H9 (cell line): Measurements from ENCODE around the gene SLC24A3. TPM values are rescaled to one million over a fixed set of nuclear protein-coding genes. Genes with fewer than 3 reads are reported as not detected.

ENCODE experiments used
- DNase-seq: peaks from one replicate; pipeline ENCODE4 v3.0.0-alpha.2; 2017
- H2AFZ ChIP-seq: one replicate; pipeline ENCODE4 v1.6.1; 2013; ENCODE audit warnings: mild to moderate bottlenecking, low read length, control low read depth, moderate library complexity
- H2AK5ac ChIP-seq: 2 replicates; pipeline ENCODE4 v1.6.1; 2013; ENCODE audit warnings: low read length, control low read depth, mixed read lengths; ENCODE audit not compliant: insufficient read length
- H2BK120ac ChIP-seq: one replicate; pipeline ENCODE4 v1.6.1; 2013; ENCODE audit warnings: low read depth, mild to moderate bottlenecking, low read length, control low read depth, inconsistent platforms; ENCODE audit not compliant: poor library complexity, severe bottlenecking
- H2BK12ac ChIP-seq: 2 replicates; pipeline ENCODE4 v1.6.1; 2013; ENCODE audit warnings: low read length, control low read depth, mixed read lengths, low read depth; ENCODE audit not compliant: insufficient read length
- H2BK15ac ChIP-seq: 2 replicates; pipeline ENCODE4 v1.6.1; 2013; ENCODE audit warnings: low read depth, low read length, control low read depth
- H2BK20ac ChIP-seq: one replicate; pipeline ENCODE4 v1.6.1; 2013; ENCODE audit warnings: low read depth, mild to moderate bottlenecking, low read length, control low read depth, inconsistent platforms; ENCODE audit not compliant: poor library complexity, severe bottlenecking
- H2BK5ac ChIP-seq: 2 replicates; pipeline ENCODE4 v1.6.1; 2013; ENCODE audit warnings: low read length, control low read depth, mixed read lengths; ENCODE audit not compliant: insufficient read length
- H3K14ac ChIP-seq: 2 replicates; pipeline ENCODE4 v1.6.1; 2013; ENCODE audit warnings: low read length, control low read depth; ENCODE audit not compliant: insufficient read depth
- H3K18ac ChIP-seq: 2 replicates; pipeline ENCODE4 v1.6.1; 2013; ENCODE audit warnings: low read depth, mild to moderate bottlenecking, mixed read lengths, low read length, control low read depth; ENCODE audit not compliant: insufficient read length
- H3K23ac ChIP-seq: 2 replicates; pipeline ENCODE4 v1.6.1; 2013; ENCODE audit warnings: low read length, control low read depth, mixed read lengths, low read depth; ENCODE audit not compliant: insufficient read length
- H3K23me2 ChIP-seq: 2 replicates; pipeline ENCODE4 v1.6.1; 2013; ENCODE audit warnings: low read depth, mild to moderate bottlenecking, mixed read lengths, low read length, control low read depth; ENCODE audit not compliant: insufficient read length, poor library complexity, severe bottlenecking
- H3K27ac ChIP-seq: 2 replicates; pipeline ENCODE4 v1.5.1; 2013; ENCODE audit warnings: low read length, control low read depth, mixed read lengths, low read depth; ENCODE audit not compliant: insufficient read length
- H3K27me3 ChIP-seq: 2 replicates; pipeline ENCODE4 v1.6.1; 2013; ENCODE audit warnings: low read length, control low read depth, inconsistent platforms; ENCODE audit not compliant: insufficient read depth
- H3K4ac ChIP-seq: 2 replicates; pipeline ENCODE4 v1.6.1; 2013; ENCODE audit warnings: low read depth, mild to moderate bottlenecking, control low read depth, inconsistent platforms, low read length, moderate library complexity
- H3K4me1 ChIP-seq: 2 replicates; pipeline ENCODE4 v1.6.1; 2013; ENCODE audit warnings: low read length, control low read depth, inconsistent platforms; ENCODE audit not compliant: insufficient read depth
- H3K4me2 ChIP-seq: 2 replicates; pipeline ENCODE4 v1.6.1; 2013; ENCODE audit warnings: low read length, control low read depth, mixed read lengths; ENCODE audit not compliant: insufficient read length, insufficient read depth
- H3K56ac ChIP-seq: 2 replicates; pipeline ENCODE4 v1.6.1; 2013; ENCODE audit warnings: low read depth, mild to moderate bottlenecking, mixed read lengths, low read length, control low read depth; ENCODE audit not compliant: insufficient read length
- H3K79me1 ChIP-seq: 2 replicates; pipeline ENCODE4 v1.6.1; 2013; ENCODE audit warnings: low read depth, mild to moderate bottlenecking, moderate library complexity, low read length, control low read depth, inconsistent platforms; ENCODE audit not compliant: insufficient read depth, poor library complexity, severe bottlenecking
- H3K79me2 ChIP-seq: 2 replicates; pipeline ENCODE4 v1.6.1; 2013; ENCODE audit warnings: low read length, control low read depth, inconsistent platforms; ENCODE audit not compliant: insufficient read depth
- H3K9ac ChIP-seq: 2 replicates; pipeline ENCODE4 v1.6.1; 2013; ENCODE audit warnings: low read length, control low read depth, mixed read lengths; ENCODE audit not compliant: insufficient read length; ENCODE audit errors: extremely low read depth
- H3K9me3 ChIP-seq: one replicate; pipeline ENCODE4 v1.6.1; 2013; ENCODE audit warnings: low read depth, low read length, inconsistent platforms; ENCODE audit not compliant: control insufficient read depth
- H3T11ph ChIP-seq: one replicate; pipeline ENCODE4 v1.6.1; 2013; ENCODE audit warnings: mild to moderate bottlenecking, low read length, control low read depth, inconsistent platforms
- H4K20me1 ChIP-seq: one replicate; pipeline ENCODE4 v1.6.1; 2013; ENCODE audit not compliant: control insufficient read depth, insufficient read length, insufficient read depth
- H4K5ac ChIP-seq: 2 replicates; pipeline ENCODE4 v1.6.1; 2013; ENCODE audit warnings: low read depth, mild to moderate bottlenecking, mixed read lengths, low read length, control low read depth; ENCODE audit not compliant: insufficient read length
- H4K8ac ChIP-seq: replicated peaks from 2 replicates; pipeline ENCODE4 v1.6.1; 2013; ENCODE audit warnings: low read length, control low read depth, mixed read lengths, low read depth; ENCODE audit not compliant: insufficient read length
- H4K91ac ChIP-seq: 2 replicates; pipeline ENCODE4 v1.6.1; 2013; ENCODE audit warnings: low read depth, mild to moderate bottlenecking, moderate library complexity, mixed read lengths, low read length, control low read depth; ENCODE audit not compliant: insufficient read length
- H3K27ac Mint-ChIP-seq, 3 experiments: 2 replicates in 2 of 3; 3 replicates in 1 of 3; pipeline ENCODE4 v1.8.0; 2020 to 2021; ENCODE audit warnings: mixed read lengths in 3 of 3, mild to moderate bottlenecking in 1 of 3, moderate library complexity in 1 of 3
- H3K27me3 Mint-ChIP-seq: 2 replicates; pipeline ENCODE4 v1.8.0; 2021; ENCODE audit warnings: low read depth, mild to moderate bottlenecking, moderate library complexity, mixed read lengths
- H3K36me3 Mint-ChIP-seq, 3 experiments: 2 replicates in 2 of 3; 3 replicates in 1 of 3; pipeline ENCODE4 v1.8.0; 2020 to 2021; ENCODE audit warnings: low read depth in 3 of 3, mixed read lengths in 3 of 3; ENCODE audit not compliant: insufficient read depth in 1 of 3
- H3K4me1 Mint-ChIP-seq, 2 experiments: 2 replicates each; pipeline ENCODE4 v1.8.0; 2020; ENCODE audit warnings: mixed read lengths in 2 of 2
- H3K4me3 Mint-ChIP-seq, 2 experiments: 2 replicates in 1 of 2; 3 replicates in 1 of 2; pipeline ENCODE4 v1.8.0; 2020 to 2021; ENCODE audit warnings: mild to moderate bottlenecking in 2 of 2, mixed read lengths in 2 of 2, moderate library complexity in 1 of 2
- H3K9me3 Mint-ChIP-seq, 2 experiments: 2 replicates in 1 of 2; 3 replicates in 1 of 2; pipeline ENCODE4 v1.8.0; 2020; ENCODE audit warnings: mild to moderate bottlenecking in 2 of 2, mixed read lengths in 2 of 2, moderate library complexity in 1 of 2
- CTCF ChIP-seq: fragments of 200-600 bp; sonication (generic); conservative IDR thresholded peaks from 3 replicates; pipeline ENCODE4 v1.8.0; 2021; ENCODE audit warnings: antibody characterized with exemption, mild to moderate bottlenecking
- WGBS: extraction: QIAGEN DNeasy Blood & Tissue Kit; methylation state at CpG from one replicate; pipeline ENCODE4 v1.1.7; 2013; ENCODE audit warnings: missing lambda C conversion rate, low lambda C conversion rate, mixed read lengths; ENCODE audit not compliant: insufficient read length; ENCODE audit errors: extremely low coverage; 5-methylcytosine and 5-hydroxymethylcytosine counted together
- total RNA-seq: library from RNA; stranded (reverse); gene quantifications from 2 replicates; pipeline ENCODE4 v1.2.1, GENCODE V29; 2021

Gene SLC24A3
- total RNA-seq, 1 experiment from 2014 or later, result 0.83 TPM

- Histone ChIP-seq H2AK5ac (no peak overlapping the region), H3K23ac (no peak overlapping the region), H3K27me3 (0 out of 2 replicates have a peak, but pooled peaks cover 2% of the 10 kb centered on the region), H4K5ac (no peak overlapping the region), H3K14ac (no peak overlapping the region), H4K8ac (no peak overlapping the region), H4K91ac (no peak overlapping the region), H3K56ac (no peak overlapping the region), H2BK20ac (no peak overlapping the region), H3K23me2 (no peaks in the 10 kb centered on the region), H3T11ph (no peak overlapping the region), H3K27ac (no peak overlapping the region), H3K4me1 (no peaks in the 10 kb centered on the region), H3K18ac (no peak overlapping the region), H3K9me3 (no peaks in the 10 kb centered on the region), H4K20me1 (no peaks in the 10 kb centered on the region), H2BK120ac (no peak overlapping the region), H2BK5ac (no peak overlapping the region), H2AFZ (no peak overlapping the region), H3K79me2 (no peaks in the 10 kb centered on the region), H3K79me1 (no peaks in the 10 kb centered on the region), H2BK12ac (no peak overlapping the region), H2BK15ac (no peak overlapping the region), H3K4me2 (no peak overlapping the region), H3K4ac (no peak overlapping the region), H3K9ac (no peak overlapping the region)
- no CpG with 5 or more reads among the region's 1 CpG for WGBS
- no peak for DNase-seq
- Mint-ChIP-seq H3K27me3 (no peaks in the 10 kb centered on the region; the same call in none of the 2 replicates), H3K27ac (no peak overlapping the region), H3K4me3 (no peak overlapping the region), H3K4me1 (peaks cover 0 to 3% of the 10 kb centered on the region in 2 experiments; a peak in 1 of 4 replicates), H3K36me3 (peaks cover 0 to 1% (median 0%) of the 10 kb centered on the region in 3 experiments; a peak in 1 of 7 replicates), H3K9me3 (no peaks in the 10 kb centered on the region)
- no peak for TF ChIP-seq CTCF
Observed at GRCh38 chr20:19330731-19331130, 118.3 kb downstream of the SLC24A3 start.
